Mesendoderm (in vitro differentiated cells): Measurements from ENCODE around the gene OGFOD1.

Experiments used
- DNase-seq: peaks from one replicate; pipeline ENCODE4 v3.0.0; 2013
- H2AK5ac ChIP-seq: 2 replicates; pipeline ENCODE4 v1.6.1; 2013; ENCODE audit warnings: low read length, inconsistent platforms
- H2BK120ac ChIP-seq: 2 replicates; pipeline ENCODE4 v1.6.1; 2013; ENCODE audit warnings: low read depth, mild to moderate bottlenecking, low read length, moderate library complexity, mixed read lengths
- H2BK15ac ChIP-seq: replicated peaks from 2 replicates; pipeline ENCODE4 v1.6.1; 2013; ENCODE audit warnings: low read depth, mild to moderate bottlenecking, moderate library complexity
- H2BK5ac ChIP-seq: 2 replicates; pipeline ENCODE4 v1.6.1; 2013; ENCODE audit warnings: low read length, inconsistent platforms
- H3K18ac ChIP-seq: 2 replicates; pipeline ENCODE4 v1.6.1; 2013; ENCODE audit warnings: mild to moderate bottlenecking, low read length, mixed read lengths
- H3K23ac ChIP-seq: one replicate; pipeline ENCODE4 v1.6.1; 2013; ENCODE audit warnings: low read length
- H3K27ac ChIP-seq: 2 replicates; pipeline ENCODE4 v1.5.1; 2013; ENCODE audit warnings: low read depth, mild to moderate bottlenecking, inconsistent platforms, low read length, moderate library complexity
- H3K27me3 ChIP-seq: 2 replicates; pipeline ENCODE4 v1.6.1; 2013; ENCODE audit warnings: low read length, control low read depth, mild to moderate bottlenecking, inconsistent platforms; ENCODE audit not compliant: insufficient read depth, poor library complexity
- H3K36me3 ChIP-seq: 2 replicates; pipeline ENCODE4 v1.6.1; 2013; ENCODE audit warnings: low read length, inconsistent platforms; ENCODE audit not compliant: control insufficient read depth, insufficient read depth
- H3K4ac ChIP-seq: one replicate; pipeline ENCODE4 v1.6.1; 2013; ENCODE audit warnings: low read depth, mild to moderate bottlenecking, low read length, moderate library complexity
- H3K4me1 ChIP-seq: 2 replicates; pipeline ENCODE4 v1.6.1; 2013; ENCODE audit warnings: low read depth, low read length, inconsistent platforms; ENCODE audit not compliant: control insufficient read depth
- H3K4me2 ChIP-seq: 2 replicates; pipeline ENCODE4 v1.6.1; 2013; ENCODE audit warnings: low read length
- H3K4me3 ChIP-seq: 2 replicates; pipeline ENCODE4 v1.5.1; 2013; ENCODE audit warnings: mild to moderate bottlenecking, low read length
- H3K56ac ChIP-seq: one replicate; pipeline ENCODE4 v1.6.1; 2013; ENCODE audit warnings: low read length
- H3K79me1 ChIP-seq: 2 replicates; pipeline ENCODE4 v1.6.1; 2013; ENCODE audit warnings: low read length, inconsistent platforms
- H3K79me2 ChIP-seq: 2 replicates; pipeline ENCODE4 v1.6.1; 2013; ENCODE audit warnings: mild to moderate bottlenecking, low read length; ENCODE audit not compliant: control insufficient read depth, insufficient read depth
- H3K9ac ChIP-seq: 2 replicates; pipeline ENCODE4 v1.6.1; 2013; ENCODE audit warnings: low read length, inconsistent platforms
- H4K5ac ChIP-seq: one replicate; pipeline ENCODE4 v1.6.1; 2013; ENCODE audit warnings: low read length
- H4K8ac ChIP-seq: one replicate; pipeline ENCODE4 v1.6.1; 2013; ENCODE audit warnings: low read depth, mild to moderate bottlenecking, control low read depth, low read length, moderate library complexity
- WGBS: extraction: QIAGEN DNeasy Blood & Tissue Kit; methylation state at CpG from one replicate; pipeline ENCODE4 v1.1.7; 2013; ENCODE audit warnings: low lambda C conversion rate, missing lambda C conversion rate; ENCODE audit not compliant: insufficient coverage; ENCODE audit errors: extremely low coverage; 5-methylcytosine and 5-hydroxymethylcytosine counted together

The OGFOD1 gene

DNA sequence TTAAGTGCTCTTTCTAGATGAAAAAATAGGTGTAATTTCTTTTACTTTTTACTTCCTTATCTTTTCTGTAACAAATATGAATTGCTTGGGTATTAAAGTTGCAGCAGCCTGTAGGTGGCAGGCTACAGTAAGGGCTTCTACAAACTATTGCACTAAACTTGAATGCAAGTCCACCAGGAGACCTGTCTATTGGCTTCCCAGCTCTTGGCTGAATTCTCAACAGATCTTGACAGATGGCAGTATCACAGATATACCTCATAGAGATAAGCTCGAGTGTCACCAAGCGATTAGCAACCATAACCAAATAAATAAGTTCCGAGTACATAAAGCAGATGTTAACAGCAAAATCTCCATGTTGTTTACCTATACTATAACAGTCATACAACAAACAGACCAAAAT, 62.6 kb downstream of the OGFOD1 start:
- H3K18ac ChIP-seq, result no peak overlapping the region
- no peak overlapping the region for H4K8ac ChIP-seq
- no peak overlapping the region for H2BK120ac ChIP-seq
- H3K4me3 ChIP-seq, result no peak overlapping the region
- no peak overlapping the region for H3K4me2 ChIP-seq
- H4K5ac ChIP-seq, result no peak overlapping the region
- no peak overlapping the region for H3K4ac ChIP-seq
- no peak overlapping the region for H2AK5ac ChIP-seq
- H3K79me1 ChIP-seq, result no peaks in the 10 kb centered on the region
- H2BK15ac ChIP-seq, result no peak overlapping the region
- no peak overlapping the region for H2BK5ac ChIP-seq
- H3K23ac ChIP-seq, result no peak overlapping the region
- no peaks in the 10 kb centered on the region for H3K27me3 ChIP-seq
- H3K4me1 ChIP-seq, result no peaks in the 10 kb centered on the region
- no peaks in the 10 kb centered on the region for H3K36me3 ChIP-seq
- no peaks in the 10 kb centered on the region for H3K79me2 ChIP-seq
- no peak overlapping the region for H3K27ac ChIP-seq
- no CpG with 5 or more reads among the region's 3 CpGs for WGBS
- peak; percentile 73 for DNase-seq
- H3K9ac ChIP-seq, result no peak overlapping the region
- H3K56ac ChIP-seq, result no peak overlapping the region

DNA sequence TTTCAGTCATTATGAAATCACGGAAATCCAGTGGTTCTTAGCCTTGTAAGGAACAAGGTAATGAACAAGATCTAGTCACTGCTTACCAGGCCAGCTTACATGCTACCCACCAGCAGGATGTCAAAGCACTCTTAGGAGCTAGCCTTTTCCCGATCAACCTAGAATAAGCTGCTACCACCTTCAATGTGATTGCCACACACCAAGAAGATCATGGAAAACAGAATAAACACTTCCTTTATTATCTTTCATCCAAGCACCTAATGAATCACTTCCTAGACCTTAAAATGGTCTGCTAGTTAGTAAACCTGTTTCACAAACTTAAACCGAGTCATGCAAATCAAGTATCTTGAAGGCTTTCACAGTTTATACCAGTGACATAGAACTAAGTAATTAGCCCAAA, 63.5 kb downstream of the OGFOD1 start:
- H3K79me2 ChIP-seq, result no peaks in the 10 kb centered on the region
- no peak overlapping the region for H2BK15ac ChIP-seq
- H3K9ac ChIP-seq, result no peak overlapping the region
- no peak overlapping the region for H3K18ac ChIP-seq
- no peak overlapping the region for H3K4ac ChIP-seq
- H3K27me3 ChIP-seq, result no peaks in the 10 kb centered on the region
- H3K79me1 ChIP-seq, result no peaks in the 10 kb centered on the region
- no peaks in the 10 kb centered on the region for H3K36me3 ChIP-seq
- no peak overlapping the region for H2AK5ac ChIP-seq
- H2BK5ac ChIP-seq, result no peak overlapping the region
- no CpG with 5 or more reads among the region's 3 CpGs for WGBS
- no peak overlapping the region for H2BK120ac ChIP-seq
- no peak overlapping the region for H3K4me3 ChIP-seq
- no peak overlapping the region for H3K56ac ChIP-seq
- DNase-seq, result no peak
- no peak overlapping the region for H4K5ac ChIP-seq
- no peak overlapping the region for H3K23ac ChIP-seq
- H3K4me1 ChIP-seq, result no peaks in the 10 kb centered on the region
- H3K27ac ChIP-seq, result no peak overlapping the region
- H4K8ac ChIP-seq, result no peak overlapping the region
- no peak overlapping the region for H3K4me2 ChIP-seq

DNA sequence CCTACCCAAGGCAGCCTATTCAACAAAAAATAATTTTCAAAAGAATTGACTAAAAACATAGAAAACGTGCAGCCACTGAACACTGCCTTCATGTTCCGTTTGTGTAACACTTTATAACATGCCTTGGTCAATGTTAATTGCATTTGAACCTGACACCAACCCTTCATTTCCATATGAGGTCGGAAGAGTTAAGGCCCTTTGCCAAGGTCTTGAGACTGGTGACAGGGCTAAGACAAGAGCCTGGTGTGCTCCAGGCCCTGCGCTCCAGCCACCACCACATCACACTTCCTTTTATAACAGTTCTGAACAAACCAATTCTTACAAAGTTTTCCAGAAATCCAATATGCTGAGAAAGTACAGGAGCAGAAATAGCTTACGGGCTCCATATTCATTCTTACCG, 64.3 kb downstream of the OGFOD1 start:
- H3K4me1 ChIP-seq, result no peaks in the 10 kb centered on the region
- no peak for DNase-seq
- no peak overlapping the region for H4K8ac ChIP-seq
- no peak overlapping the region for H2BK120ac ChIP-seq
- no peaks in the 10 kb centered on the region for H3K36me3 ChIP-seq
- no peak overlapping the region for H3K4ac ChIP-seq
- no peaks in the 10 kb centered on the region for H3K79me2 ChIP-seq
- WGBS, result no CpG with 5 or more reads among the region's 6 CpGs
- no peak overlapping the region for H2BK5ac ChIP-seq
- no peak overlapping the region for H3K18ac ChIP-seq
- no peak overlapping the region for H2BK15ac ChIP-seq
- H4K5ac ChIP-seq, result no peak overlapping the region
- H3K4me2 ChIP-seq, result no peak overlapping the region
- H3K56ac ChIP-seq, result no peak overlapping the region
- H3K9ac ChIP-seq, result no peak overlapping the region
- no peak overlapping the region for H2AK5ac ChIP-seq
- H3K27ac ChIP-seq, result no peak overlapping the region
- H3K4me3 ChIP-seq, result no peak overlapping the region
- no peaks in the 10 kb centered on the region for H3K79me1 ChIP-seq
- no peak overlapping the region for H3K23ac ChIP-seq
- no peaks in the 10 kb centered on the region for H3K27me3 ChIP-seq

DNA sequence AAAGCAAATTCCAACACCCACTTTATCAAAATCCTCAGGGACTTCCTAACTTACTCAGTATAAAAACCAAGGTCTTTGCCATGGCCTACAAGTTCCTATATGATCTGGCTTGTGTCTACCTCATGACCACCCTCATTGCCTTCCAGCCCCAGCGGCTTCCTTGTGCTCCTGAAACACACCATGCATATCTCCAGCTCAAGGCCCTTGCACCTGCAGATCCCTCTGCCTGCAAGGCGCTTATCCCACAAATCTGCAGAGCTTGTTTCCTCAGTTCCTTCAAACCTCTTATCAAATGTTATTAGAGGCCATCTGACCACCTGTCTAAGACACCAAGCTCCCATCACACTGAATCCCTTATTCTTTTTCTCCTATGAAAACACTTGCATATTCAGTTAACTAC, 65.9 kb downstream of the OGFOD1 start:
- WGBS, result no CpG with 5 or more reads among the region's 2 CpGs
- H2BK5ac ChIP-seq, result no peak overlapping the region

DNA sequence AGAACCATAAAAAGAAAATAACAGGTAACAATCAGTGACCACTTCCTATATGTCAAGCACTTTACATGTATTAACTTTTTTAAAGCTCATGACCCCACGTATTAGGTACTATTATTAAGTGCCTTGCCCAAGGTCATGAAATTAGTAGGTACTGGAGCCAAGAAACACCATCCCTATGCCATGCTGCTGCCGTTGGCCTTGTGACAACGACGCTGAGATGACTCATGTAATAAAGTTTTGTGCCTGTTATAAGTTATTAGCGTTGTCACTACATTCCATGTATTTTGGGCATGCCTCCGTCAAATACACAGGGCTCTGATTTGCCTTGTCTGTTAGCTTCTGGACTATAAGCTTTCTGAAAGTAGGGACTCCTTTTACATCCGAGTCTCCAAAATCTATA, 67.1 kb downstream of the OGFOD1 start:
- no peak overlapping the region for H2BK15ac ChIP-seq
- no peak overlapping the region for H4K8ac ChIP-seq
- no peak overlapping the region for H3K18ac ChIP-seq
- no peaks in the 10 kb centered on the region for H3K36me3 ChIP-seq
- no peaks in the 10 kb centered on the region for H3K27me3 ChIP-seq
- no peaks in the 10 kb centered on the region for H3K79me2 ChIP-seq
- no peak overlapping the region for H3K4me3 ChIP-seq
- H3K4me2 ChIP-seq, result no peak overlapping the region
- no peak overlapping the region for H3K23ac ChIP-seq
- H3K4me1 ChIP-seq, result no peaks in the 10 kb centered on the region
- no peak overlapping the region for H2AK5ac ChIP-seq
- H3K4ac ChIP-seq, result no peak overlapping the region
- no peaks in the 10 kb centered on the region for H3K79me1 ChIP-seq
- no CpG with 5 or more reads among the region's 7 CpGs for WGBS
- no peak overlapping the region for H4K5ac ChIP-seq
- no peak overlapping the region for H2BK120ac ChIP-seq
- DNase-seq, result no peak
- H3K9ac ChIP-seq, result no peak overlapping the region
- H3K27ac ChIP-seq, result no peak overlapping the region
- H2BK5ac ChIP-seq, result no peak overlapping the region
- no peak overlapping the region for H3K56ac ChIP-seq

More for the DNA sequence above, 65.9 kb downstream of the OGFOD1 start:
- Histone ChIP-seq H3K18ac (no peak overlapping the region), H3K36me3 (no peaks in the 10 kb centered on the region), H3K9ac (no peak overlapping the region), H3K4me2 (no peak overlapping the region), H2BK120ac (no peak overlapping the region), H3K56ac (no peak overlapping the region), H3K79me2 (no peaks in the 10 kb centered on the region), H3K4me1 (no peaks in the 10 kb centered on the region), H4K5ac (no peak overlapping the region), H3K23ac (no peak overlapping the region), H3K27ac (no peak overlapping the region), H3K27me3 (no peaks in the 10 kb centered on the region), H4K8ac (no peak overlapping the region), H2AK5ac (no peak overlapping the region), H3K4ac (no peak overlapping the region), H3K4me3 (no peak overlapping the region), H3K79me1 (no peaks in the 10 kb centered on the region), H2BK15ac (no peak overlapping the region)
- DNase-seq, result no peak

DNA sequence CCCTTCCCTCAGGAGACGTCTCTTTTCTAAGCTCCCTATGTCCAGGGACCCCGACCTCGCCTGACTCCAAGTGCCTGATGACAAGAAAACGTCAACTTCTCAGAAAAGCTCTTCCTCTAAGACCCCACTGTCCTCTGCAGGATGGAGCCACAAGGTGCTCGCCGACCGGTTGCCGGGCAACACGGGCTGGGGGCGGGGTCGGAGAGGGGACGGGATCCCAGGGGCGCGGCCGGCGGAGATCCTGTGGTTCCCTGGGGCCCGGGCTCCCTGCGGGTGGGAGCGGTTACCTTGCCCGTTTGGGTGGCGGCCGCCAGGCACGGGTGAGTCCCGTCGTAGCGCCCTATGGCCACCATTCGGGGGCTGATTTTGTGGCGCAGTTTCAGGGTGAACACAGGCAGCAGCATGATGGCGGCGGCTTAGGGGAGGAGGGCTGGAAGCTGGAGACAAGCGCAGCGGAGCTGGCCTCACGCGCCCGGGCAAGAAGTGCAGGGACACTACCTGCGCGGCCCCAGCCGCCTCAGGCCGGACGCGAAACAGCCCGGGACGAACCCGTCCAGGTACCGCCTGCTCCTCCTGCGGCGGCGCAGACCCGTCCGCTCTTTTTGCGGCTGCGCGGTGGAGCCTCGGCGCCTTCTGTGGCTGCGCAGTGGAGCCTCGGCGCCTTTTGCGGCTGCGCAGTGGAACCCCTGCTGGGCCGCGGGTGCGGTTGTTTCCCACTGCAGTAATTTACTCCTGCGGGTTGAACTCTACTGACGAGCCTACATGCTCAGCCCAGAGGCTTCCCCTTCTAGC, 68.3 kb downstream of the OGFOD1 start, which contains the start of gene BBS2:
BBS2 (minus strand) TSS at position 566 of the 792 bp plus-strand sequence; CDS start at position 404, 162 bp downstream.
- Histone ChIP-seq H3K27ac (peak within 1 kb of the TSS; percentile 30), H3K27me3 (no peaks in the 10 kb centered on the region), H3K18ac (peak within 1 kb of the TSS; percentile 2), H2BK120ac (no peak within 1 kb of the TSS), H2BK5ac (no peak within 1 kb of the TSS), H3K4me2 (peak within 1 kb of the TSS; percentile 77), H2AK5ac (no peak within 1 kb of the TSS), H4K5ac (no peak within 1 kb of the TSS), H3K79me2 (no peaks in the 10 kb centered on the region), H3K36me3 (no peaks in the 10 kb centered on the region), H3K4me3 (peak within 1 kb of the TSS; percentile 95), H2BK15ac (no peak within 1 kb of the TSS), H3K9ac (peak within 1 kb of the TSS; percentile 94), H4K8ac (peak within 1 kb of the TSS; percentile 90), H3K56ac (peak within 1 kb of the TSS; percentile 92), H3K79me1 (no peaks in the 10 kb centered on the region), H3K23ac (peak within 1 kb of the TSS; percentile 80), H3K4ac (no peak within 1 kb of the TSS), H3K4me1 (no peaks in the 10 kb centered on the region)
- WGBS, result no CpG with 5 or more reads among the region's 65 CpGs
- DNase-seq, result peak; percentile 90
